H1 (cell line): ENCODE results near the gene BNC2. TPM values are rescaled to one million over a fixed set of nuclear protein-coding genes. Genes with fewer than 3 reads are reported as not detected.
A peak's percentile ranks its signal among the peaks of the same experiment; 100 is the strongest.

Experiments used
- ATF2 ChIP-seq: IDR thresholded peaks from 2 replicates; pipeline ENCODE4 v1.6.1; 2012; ENCODE audit warnings: low read length, inconsistent platforms
- BCL11A ChIP-seq, 2 experiments: IDR thresholded peaks; one replicate each; pipeline ENCODE4 v1.6.1; 2011; ENCODE audit warnings: low read depth in 2 of 2, low read length in 2 of 2, mild to moderate bottlenecking in 2 of 2
- BRCA1 ChIP-seq: IDR thresholded peaks from 2 replicates; pipeline ENCODE4 v1.6.1; 2012; ENCODE audit warnings: low read depth, low read length, improper control_type of control experiment
- CBX5 ChIP-seq: fragments of 300-800, 300-1000 bp; sonication (generic); IDR thresholded peaks from 2 replicates; pipeline ENCODE4 v1.7.1; 2016; ENCODE audit warnings: antibody characterized with exemption, low read length, low read depth
- CEBPB ChIP-seq: IDR thresholded peaks from 2 replicates; pipeline ENCODE4 v1.6.1; 2012; ENCODE audit warnings: low read depth, low read length
- CHD1 ChIP-seq: IDR thresholded peaks from 2 replicates; pipeline ENCODE4 v1.6.1; 2012; ENCODE audit warnings: low read depth, low read length, improper control_type of control experiment
- CREB1 ChIP-seq: IDR thresholded peaks from 2 replicates; pipeline ENCODE4 v1.6.1; 2012; ENCODE audit warnings: inconsistent platforms
- GABPA ChIP-seq: IDR thresholded peaks from 2 replicates; pipeline ENCODE4 v1.6.1; 2011; ENCODE audit warnings: mild to moderate bottlenecking, low read length, moderate library complexity, borderline replicate concordance; ENCODE audit not compliant: insufficient read depth
- GTF2F1 ChIP-seq: IDR thresholded peaks from 2 replicates; pipeline ENCODE4 v1.6.1; 2012; ENCODE audit warnings: low read depth, low read length, improper control_type of control experiment, borderline replicate concordance
- HDAC6 ChIP-seq: IDR thresholded peaks from one replicate; pipeline ENCODE4 v1.7.1; 2012; ENCODE audit warnings: low read depth, mild to moderate bottlenecking, inconsistent platforms, low read length, moderate library complexity
- JUN ChIP-seq: IDR thresholded peaks from 2 replicates; pipeline ENCODE4 v1.6.1; 2011; ENCODE audit warnings: low read depth, mild to moderate bottlenecking, improper control_type of control experiment, low read length
- JUND ChIP-seq: IDR thresholded peaks from 2 replicates; pipeline ENCODE4 v1.6.1; 2011; ENCODE audit warnings: mild to moderate bottlenecking, improper control_type of control experiment, low read length
- NANOG ChIP-seq: IDR thresholded peaks from 2 replicates; pipeline ENCODE4 v1.6.1; 2011; ENCODE audit warnings: low read length, low read depth, mild to moderate bottlenecking, inconsistent platforms; ENCODE audit not compliant: insufficient read depth, poor library complexity, severe bottlenecking
- PHF8 ChIP-seq: fragments of 200-600 bp; sonication (generic); conservative IDR thresholded peaks from 2 replicates; pipeline ENCODE4 v1.7.1; 2012; ENCODE audit warnings: low read depth, mild to moderate bottlenecking, inconsistent platforms, low read length, moderate library complexity
- POLR2A ChIP-seq, 2 experiments: IDR thresholded peaks; 1 replicate in 1 of 2; 2 replicates in 1 of 2; pipeline ENCODE4 v1.6.1; 2011; ENCODE audit warnings: low read depth in 2 of 2, low read length in 2 of 2, mild to moderate bottlenecking in 2 of 2; ENCODE audit errors: control extremely low read depth in 1 of 2
- RAD21 ChIP-seq, 2 experiments: IDR thresholded peaks in 1 of 2; conservative IDR thresholded peaks in 1 of 2; 2 replicates each; pipeline ENCODE4 v1.6.1; 2011; ENCODE audit warnings: low read depth in 2 of 2, low read length in 2 of 2, improper control_type of control experiment in 1 of 2, inconsistent platforms in 1 of 2, mild to moderate bottlenecking in 1 of 2, moderate library complexity in 1 of 2
- RNF2 ChIP-seq: fragments of 200-900, 300-1000 bp; sonication (generic); IDR thresholded peaks from 2 replicates; pipeline ENCODE4 v1.7.1; 2016; ENCODE audit warnings: borderline replicate concordance, low read depth, mild to moderate bottlenecking, antibody characterized with exemption, low read length; ENCODE audit not compliant: poor library complexity, severe bottlenecking; ENCODE audit errors: missing control alignments
- SIN3A ChIP-seq, 2 experiments: IDR thresholded peaks in 1 of 2; conservative IDR thresholded peaks in 1 of 2; 2 replicates each; pipeline ENCODE4 v1.6.1; 2011 to 2012; ENCODE audit warnings: low read length in 2 of 2, improper control_type of control experiment in 1 of 2, low read depth in 1 of 2, mild to moderate bottlenecking in 1 of 2
- SP4 ChIP-seq: IDR thresholded peaks from 2 replicates; pipeline ENCODE4 v1.6.1; 2012; ENCODE audit warnings: low read length, inconsistent platforms
- SUZ12 ChIP-seq: fragments of 200-600 bp; sonication (generic); IDR thresholded peaks from 2 replicates; pipeline ENCODE4 v1.6.1; 2012; ENCODE audit warnings: mild to moderate bottlenecking, inconsistent platforms, low read length, moderate library complexity, mixed read lengths
- TEAD4 ChIP-seq: IDR thresholded peaks from 2 replicates; pipeline ENCODE4 v1.6.1; 2012; ENCODE audit warnings: low read depth, low read length, inconsistent platforms, mixed read lengths
- YY1 ChIP-seq: IDR thresholded peaks from 2 replicates; pipeline ENCODE4 v1.6.1; 2011; ENCODE audit warnings: low read depth, mild to moderate bottlenecking, low read length
- polyA plus RNA-seq, 7 experiments: library from polyadenylated mRNA; depleted of rRNA in 3 of 7; stranded (reverse) in 5 of 7; unstranded in 2 of 7; fragments of >200 nt in 5 of 7; fragments of 200-250 nt in 2 of 7; gene quantifications; 1 replicate in 5 of 7; 2 replicates in 1 of 7; 4 replicates in 1 of 7; pipeline versions ENCODE4 v1.2.1 to v1.2.3, GENCODE V29; 2011 to 2013; ENCODE audit warnings: missing spikeins in 2 of 7, mixed read lengths in 2 of 7
- total RNA-seq: library from RNA; stranded (reverse); fragmentation: NEBNext Ultra II Directional; extraction: Animal tissue kit (Norgen Biotek cat#: 25700); gene quantifications from 2 replicates; pipeline ENCODE4 v1.2.1, GENCODE V29; 2021

Gene BNC2
- total and polyA plus RNA-seq, 2 of the 8 experiments (the other 6 are each of a cell fraction or from before 2014, with no cell fraction given), result 16.0 to 26.8 TPM

DNA sequence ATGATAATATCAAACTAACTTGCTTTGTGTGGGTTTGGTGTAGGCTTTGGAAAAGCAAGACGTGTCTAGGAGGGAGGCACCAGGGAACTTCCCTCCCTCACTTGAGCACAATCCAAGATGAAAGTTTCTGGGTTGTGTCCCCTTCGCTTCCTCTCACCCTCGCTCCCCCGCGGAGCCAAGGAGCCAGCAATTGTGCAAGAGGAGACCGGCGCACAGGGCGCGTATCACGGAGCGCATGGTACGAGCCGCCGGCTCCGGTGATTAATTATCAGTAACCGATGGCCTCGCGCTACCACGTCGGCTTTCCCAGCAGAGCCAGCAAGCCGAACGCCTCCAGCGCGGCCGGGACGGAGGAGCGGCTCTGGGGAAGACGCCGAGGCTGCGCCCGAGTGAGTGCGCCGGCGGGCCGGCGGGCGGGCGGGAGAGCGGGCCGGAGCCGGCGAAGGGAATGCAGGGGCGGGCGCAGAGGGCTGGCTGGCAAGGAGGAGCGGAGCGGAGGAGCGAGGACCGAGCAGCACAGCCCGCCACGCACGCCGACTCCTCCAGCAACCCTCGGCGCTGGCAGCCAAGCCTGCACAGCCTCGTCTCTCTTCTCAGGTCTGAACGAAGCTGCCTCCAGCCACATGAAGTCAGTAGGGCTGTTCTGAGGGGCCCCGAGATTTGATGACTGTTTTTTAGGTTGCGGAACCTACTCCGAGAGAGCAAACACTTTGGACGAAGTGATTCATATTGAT is 143.6 kb downstream of the BNC2 start (continued):
- TF ChIP-seq JUN (no peak), RNF2 (no peak), NANOG (peak; percentile 26), CBX5 (no peak), GTF2F1 (no peak), ATF2 (peak; percentile 53), BRCA1 (no peak), CREB1 (peak; percentile 59; the same call in 1 of the 2 replicates), CEBPB (peak; percentile 98), GABPA (no peak), JUND (no peak), HDAC6 (no peak), RAD21 (IDR thresholded peaks at IDR 0.05 in 1 of 2, conservative IDR thresholded peaks at IDR 0.05 in 1 of 2; ENCODE audit: low read depth in 2 of 2, low read length in 2 of 2) (peak; percentile 1 to 9; a peak in 2 of 4 replicates), YY1 (peak; percentile 10; the same call in 1 of the 2 replicates), TEAD4 (0 out of 2 replicates have a peak, but pooled peaks have one; percentile 43), PHF8 (peak; percentile 56), SP4 (0 out of 2 replicates have a peak, but pooled peaks have one; percentile 39), BCL11A (IDR thresholded peaks at IDR 0.05; ENCODE audit: low read depth in 2 of 2, low read length in 2 of 2) (no peak), SUZ12 (no peak; the same call in 1 of the 2 replicates), SIN3A (conservative IDR thresholded peaks at IDR 0.05 in 1 of 2, IDR thresholded peaks at IDR 0.05 in 1 of 2; ENCODE audit: low read depth in 1 of 2, low read length in 2 of 2) (peak in 1 of 2 experiments; percentile 69; a peak in 1 of 4 replicates), CHD1 (peak; percentile 16; the same call in 1 of the 2 replicates), POLR2A (IDR thresholded peaks at IDR 0.05; ENCODE audit: control extremely low read depth in 1 of 2, low read depth in 2 of 2, low read length in 2 of 2) (peak; percentile 37 to 75)
